ENCODE data around the gene LIPI. TPM values are rescaled to one million over a fixed set of nuclear protein-coding genes. Genes with fewer than 3 reads are reported as not detected.

The LIPI gene
- polyA plus RNA-seq, 1 of the 3 experiments (the other 2 are of a cell fraction): not detected

- 91% methylated on average over 11 of the region's 25 CpGs for WGBS (ENCODE audit: low lambda C conversion rate)
- Histone ChIP-seq H3K36me3 (replicated peaks in 1 of 2; ENCODE audit: control insufficient read depth in 1 of 2, insufficient read depth in 2 of 2, low read length in 1 of 2) (no peaks in the 10 kb centered on the region), H3K27ac (ENCODE audit: low read depth in 2 of 2, low read length in 1 of 2) (no peak overlapping the region), H3K9ac (no peak overlapping the region), H3K9me2 (no peaks in the 10 kb centered on the region), H3F3A (replicated peaks; ENCODE audit: insufficient read depth) (peaks cover 4% of the 10 kb centered on the region), H3K4me1 (ENCODE audit: control insufficient read depth in 1 of 2, insufficient read depth in 2 of 2, low read depth in 1 of 2, low read length in 1 of 2) (no peaks in the 10 kb centered on the region), H3K27me3 (ENCODE audit: insufficient read depth) (no peaks in the 10 kb centered on the region), H3K79me2 (ENCODE audit: insufficient read depth) (no peaks in the 10 kb centered on the region), H3K4me2 (no peak overlapping the region), H4K20me1 (ENCODE audit: insufficient read depth) (no peaks in the 10 kb centered on the region), H3K9me3 (no peaks in the 10 kb centered on the region), H3K4me3 (ENCODE audit: low read depth in 2 of 2, low read length in 1 of 2) (no peak overlapping the region), H2AFZ (ENCODE audit: low read depth) (no peak overlapping the region)
- DNase-seq: no peak
- TF ChIP-seq GABPA (IDR thresholded peaks at IDR 0.05; ENCODE audit: low read depth) (no peak), TEAD4 (IDR thresholded peaks at IDR 0.05; ENCODE audit: borderline replicate concordance, insufficient read depth) (no peak), USF2 (IDR thresholded peaks at IDR 0.05; ENCODE audit: borderline replicate concordance, low read depth, low read length) (no peak)
- TF ChIP-seq, protein P1, sequence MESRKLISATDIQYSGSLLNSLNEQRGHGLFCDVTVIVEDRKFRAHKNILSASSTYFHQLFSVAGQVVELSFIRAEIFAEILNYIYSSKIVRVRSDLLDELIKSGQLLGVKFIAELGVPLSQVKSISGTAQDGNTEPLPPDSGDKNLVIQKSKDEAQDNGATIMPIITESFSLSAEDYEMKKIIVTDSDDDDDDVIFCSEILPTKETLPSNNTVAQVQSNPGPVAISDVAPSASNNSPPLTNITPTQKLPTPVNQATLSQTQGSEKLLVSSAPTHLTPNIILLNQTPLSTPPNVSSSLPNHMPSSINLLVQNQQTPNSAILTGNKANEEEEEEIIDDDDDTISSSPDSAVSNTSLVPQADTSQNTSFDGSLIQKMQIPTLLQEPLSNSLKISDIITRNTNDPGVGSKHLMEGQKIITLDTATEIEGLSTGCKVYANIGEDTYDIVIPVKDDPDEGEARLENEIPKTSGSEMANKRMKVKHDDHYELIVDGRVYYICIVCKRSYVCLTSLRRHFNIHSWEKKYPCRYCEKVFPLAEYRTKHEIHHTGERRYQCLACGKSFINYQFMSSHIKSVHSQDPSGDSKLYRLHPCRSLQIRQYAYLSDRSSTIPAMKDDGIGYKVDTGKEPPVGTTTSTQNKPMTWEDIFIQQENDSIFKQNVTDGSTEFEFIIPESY (IDR thresholded peaks at IDR 0.05; ENCODE audit: borderline replicate concordance, low read depth): no peak
- POLR2A ChIA-PET: no interaction called here
- CTCF ChIA-PET: no interaction called here
These were observed 126.1 kb downstream of the LIPI start for GRCh38 chr21:14084701-14085100.

- H3K9me2 ChIP-seq: no peaks in the 10 kb centered on the region
- no peak overlapping the region for H3K27ac ChIP-seq (ENCODE audit: low read depth in 2 of 2, low read length in 1 of 2)
- peaks cover 4% of the 10 kb centered on the region for H3F3A ChIP-seq (replicated peaks; ENCODE audit: insufficient read depth)
- no peak overlapping the region for H3K4me2 ChIP-seq
- DNase-seq: no peak
- no peaks in the 10 kb centered on the region for H3K36me3 ChIP-seq (replicated peaks in 1 of 2; ENCODE audit: control insufficient read depth in 1 of 2, insufficient read depth in 2 of 2, low read length in 1 of 2)
- CTCF ChIA-PET: no interaction called here
- no peak overlapping the region for H3K9ac ChIP-seq
- H3K27me3 ChIP-seq (ENCODE audit: insufficient read depth): no peaks in the 10 kb centered on the region
- H3K4me1 ChIP-seq (ENCODE audit: control insufficient read depth in 1 of 2, insufficient read depth in 2 of 2, low read depth in 1 of 2, low read length in 1 of 2): no peaks in the 10 kb centered on the region
- H3K4me3 ChIP-seq (ENCODE audit: low read depth in 2 of 2, low read length in 1 of 2): no peak overlapping the region
- TF ChIP-seq SIN3A (IDR thresholded peaks at IDR 0.05; ENCODE audit: borderline replicate concordance, low read depth, low read length) (no peak), MXI1 (IDR thresholded peaks at IDR 0.05; ENCODE audit: low read depth, low read length) (no peak), ELF1 (IDR thresholded peaks at IDR 0.05) (no peak), NFIC (IDR thresholded peaks at IDR 0.05; ENCODE audit: borderline replicate concordance) (no peak)
- TF ChIP-seq, protein P2, sequence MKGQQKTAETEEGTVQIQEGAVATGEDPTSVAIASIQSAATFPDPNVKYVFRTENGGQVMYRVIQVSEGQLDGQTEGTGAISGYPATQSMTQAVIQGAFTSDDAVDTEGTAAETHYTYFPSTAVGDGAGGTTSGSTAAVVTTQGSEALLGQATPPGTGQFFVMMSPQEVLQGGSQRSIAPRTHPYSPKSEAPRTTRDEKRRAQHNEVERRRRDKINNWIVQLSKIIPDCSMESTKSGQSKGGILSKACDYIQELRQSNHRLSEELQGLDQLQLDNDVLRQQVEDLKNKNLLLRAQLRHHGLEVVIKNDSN (IDR thresholded peaks at IDR 0.05; ENCODE audit: borderline replicate concordance, low read depth): no peak
- TF ChIP-seq, protein P3, sequence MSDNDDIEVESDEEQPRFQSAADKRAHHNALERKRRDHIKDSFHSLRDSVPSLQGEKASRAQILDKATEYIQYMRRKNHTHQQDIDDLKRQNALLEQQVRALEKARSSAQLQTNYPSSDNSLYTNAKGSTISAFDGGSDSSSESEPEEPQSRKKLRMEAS (IDR thresholded peaks at IDR 0.05; ENCODE audit: low read depth): no peak
- no peaks in the 10 kb centered on the region for H3K9me3 ChIP-seq
- H4K20me1 ChIP-seq (ENCODE audit: insufficient read depth): no peaks in the 10 kb centered on the region
- WGBS (ENCODE audit: low lambda C conversion rate): 91% methylated on average over 27 of the region's 35 CpGs
- no peaks in the 10 kb centered on the region for H3K79me2 ChIP-seq (ENCODE audit: insufficient read depth)
- POLR2A ChIA-PET: no interaction called here
- no peak overlapping the region for H2AFZ ChIP-seq (ENCODE audit: low read depth)
These were observed 126.7 kb downstream of the LIPI start for GRCh38 chr21:14084068-14084501.

Data from SK-N-SH (cell line).